Transverse colon (tissue), 4 donors: ENCODE results near the gene FNBP1L. TPM values are rescaled to one million over a fixed set of nuclear protein-coding genes. Genes with fewer than 3 reads are reported as not detected.

Source experiments
- DNase-seq: peaks from one replicate; pipeline ENCODE4 v3.0.0-alpha.2; 2019
- H3K27ac ChIP-seq, 4 donors: fragments of 200-600 bp; sonication (generic); 2 replicates each; pipeline ENCODE4 v1.5.1; 2016 to 2018; ENCODE audit warnings: inconsistent platforms in 4 of 4
- H3K27me3 ChIP-seq: fragments of 200-600 bp; sonication (generic); 2 replicates; pipeline ENCODE4 v1.5.1; 2017; ENCODE audit warnings: inconsistent platforms
- H3K36me3 ChIP-seq, 4 donors: fragments of 200-600 bp; sonication (generic); 2 replicates each; pipeline ENCODE4 v1.5.1; 2017 to 2019; ENCODE audit warnings: inconsistent platforms in 4 of 4
- H3K4me1 ChIP-seq, 4 donors: fragments of 200-600 bp; sonication (generic); 2 replicates each; pipeline ENCODE4 v1.5.1; 2017 to 2020; ENCODE audit warnings: inconsistent platforms in 4 of 4
- H3K4me3 ChIP-seq, 4 donors: fragments of 200-600 bp; sonication (generic); 1 replicate in 1 of 4; 2 replicates in 3 of 4; pipeline versions ENCODE4 v1.5.1 to v1.6.1; 2017 to 2019; ENCODE audit warnings: inconsistent platforms in 4 of 4
- H3K9me3 ChIP-seq, 2 donors: fragments of 200-600 bp; sonication (generic); 2 replicates each; pipeline ENCODE4 v1.5.1; 2017 to 2019; ENCODE audit warnings: inconsistent platforms in 2 of 2
- EP300 ChIP-seq: sonication (generic); formaldehyde crosslinking; IDR thresholded peaks from one replicate; pipeline ENCODE4 v1.6.1; 2017; ENCODE audit warnings: antibody characterized with exemption, low read depth
- POLR2A ChIP-seq: fragments of 450-650 bp; IDR thresholded peaks from one replicate; pipeline ENCODE4 v1.6.1; 2016; ENCODE audit warnings: antibody characterized with exemption, mild to moderate bottlenecking, moderate library complexity
- POLR2AphosphoS5 ChIP-seq, 3 donors: sonication (generic); formaldehyde crosslinking; IDR thresholded peaks; one replicate each; pipeline ENCODE4 v1.6.1; 2016; ENCODE audit warnings: antibody characterized with exemption in 3 of 3
- WGBS, 2 donors: methylation state at CpG; one replicate each; pipeline ENCODE4 v1.1.5; 2018; ENCODE audit warnings: low coverage in 1 of 2; 5-methylcytosine and 5-hydroxymethylcytosine counted together
- in situ Hi-C, 4 donors: fragments of 200-750 bp; cut with MboI; loops; one replicate each; pipeline versions ENCODE4 v1.15.0 to v1.15.1; 2017; ENCODE audit warnings: low sequenced_read_pairs in 3 of 4, low pct_ligation_motif_present in 1 of 4, low pct_unique_long_range_greater_than_20kb in 1 of 4
- intact Hi-C: fragments of 100-400 bp; cut with DNase I; formaldehyde crosslinking; loops from one replicate; pipeline ENCODE4 v1.15.1; 2023; ENCODE audit warnings: low total_unique reads
- total RNA-seq, 4 donors: library from RNA; depleted of rRNA; stranded (reverse); fragments of >200 nt; gene quantifications; one replicate each; pipeline ENCODE4 v1.1.0, GENCODE V29; 2016
- TF ChIP-seq, protein P1 (sequence below), 5 experiments: fragments of 200-600 bp in 3 of 5; fragments of 450-650 bp in 2 of 5; sonication (generic) in 3 of 5; IDR thresholded peaks; 1 replicate in 2 of 5; 2 replicates in 3 of 5; pipeline ENCODE4 v1.5.1; 2016 to 2017; ENCODE audit warnings: antibody characterized with exemption in 5 of 5, inconsistent platforms in 3 of 5, mild to moderate bottlenecking in 2 of 5, moderate library complexity in 1 of 5

The FNBP1L gene
- total RNA-seq, 4 donors from 2014 or later: 31.0 to 69.4 (median 49.0) TPM

GRCh38 chr1:93546162-93546863 lies 98.4 kb downstream of the FNBP1L start:
- H3K36me3 ChIP-seq: peaks cover 0 to 8% (median 4%) of the 10 kb centered on the region in 4 donors
- H3K4me1 ChIP-seq: no peaks in the 10 kb centered on the region
- in situ Hi-C loops: no loop called here
- no peak for DNase-seq
- no peak for TF ChIP-seq POLR2A
- no peak for TF ChIP-seq EP300
- TF ChIP-seq, protein P1, sequence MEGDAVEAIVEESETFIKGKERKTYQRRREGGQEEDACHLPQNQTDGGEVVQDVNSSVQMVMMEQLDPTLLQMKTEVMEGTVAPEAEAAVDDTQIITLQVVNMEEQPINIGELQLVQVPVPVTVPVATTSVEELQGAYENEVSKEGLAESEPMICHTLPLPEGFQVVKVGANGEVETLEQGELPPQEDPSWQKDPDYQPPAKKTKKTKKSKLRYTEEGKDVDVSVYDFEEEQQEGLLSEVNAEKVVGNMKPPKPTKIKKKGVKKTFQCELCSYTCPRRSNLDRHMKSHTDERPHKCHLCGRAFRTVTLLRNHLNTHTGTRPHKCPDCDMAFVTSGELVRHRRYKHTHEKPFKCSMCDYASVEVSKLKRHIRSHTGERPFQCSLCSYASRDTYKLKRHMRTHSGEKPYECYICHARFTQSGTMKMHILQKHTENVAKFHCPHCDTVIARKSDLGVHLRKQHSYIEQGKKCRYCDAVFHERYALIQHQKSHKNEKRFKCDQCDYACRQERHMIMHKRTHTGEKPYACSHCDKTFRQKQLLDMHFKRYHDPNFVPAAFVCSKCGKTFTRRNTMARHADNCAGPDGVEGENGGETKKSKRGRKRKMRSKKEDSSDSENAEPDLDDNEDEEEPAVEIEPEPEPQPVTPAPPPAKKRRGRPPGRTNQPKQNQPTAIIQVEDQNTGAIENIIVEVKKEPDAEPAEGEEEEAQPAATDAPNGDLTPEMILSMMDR (IDR thresholded peaks at IDR 0.05): no peak
- TF ChIP-seq POLR2AphosphoS5 (IDR thresholded peaks at IDR 0.05): no peak
- intact Hi-C loops: no loop called here
- H3K4me3 ChIP-seq: no peak overlapping the region
- no peaks in the 10 kb centered on the region for H3K9me3 ChIP-seq
- H3K27me3 ChIP-seq: no peaks in the 10 kb centered on the region
- 59 to 70% methylated on average over 3 of the region's 3 CpGs for WGBS, 2 donors
- no peak overlapping the region for H3K27ac ChIP-seq

DNA sequence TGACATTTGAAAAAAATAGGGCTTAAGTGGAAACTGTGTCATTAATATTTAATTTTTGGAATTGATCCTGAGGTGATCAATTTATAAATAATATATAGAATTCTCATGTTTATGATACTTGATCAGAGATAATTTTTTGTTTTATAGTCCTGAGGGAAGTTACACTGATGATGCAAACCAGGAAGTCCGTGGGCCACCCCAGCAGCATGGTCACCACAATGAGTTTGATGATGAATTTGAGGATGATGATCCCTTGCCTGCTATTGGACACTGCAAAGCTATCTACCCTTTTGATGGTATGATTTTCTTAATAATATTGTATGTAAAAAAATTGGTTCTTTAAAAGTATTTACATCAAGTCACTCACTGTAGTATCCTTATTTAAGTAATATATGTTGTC lies 101.2 kb downstream of the FNBP1L start:
- no peak for DNase-seq
- no peak for TF ChIP-seq POLR2AphosphoS5 (IDR thresholded peaks at IDR 0.05)
- no peak for TF ChIP-seq POLR2A
- TF ChIP-seq EP300: no peak
- TF ChIP-seq, protein P1 (IDR thresholded peaks at IDR 0.05): no peak
- 78 to 80% methylated on average over 1 of the region's 1 CpG for WGBS, 2 donors
- Histone ChIP-seq H3K36me3 (peaks cover 0 to 8% (median 4%) of the 10 kb centered on the region in 4 donors), H3K4me1 (peaks cover 10 to 26% (median 18%) of the 10 kb centered on the region in 4 donors), H3K9me3 (no peaks in the 10 kb centered on the region), H3K27ac (no peak overlapping the region), H3K4me3 (no peak overlapping the region), H3K27me3 (no peaks in the 10 kb centered on the region)
- in situ Hi-C loops (no loop called here), intact Hi-C loops (no loop called here)

DNA sequence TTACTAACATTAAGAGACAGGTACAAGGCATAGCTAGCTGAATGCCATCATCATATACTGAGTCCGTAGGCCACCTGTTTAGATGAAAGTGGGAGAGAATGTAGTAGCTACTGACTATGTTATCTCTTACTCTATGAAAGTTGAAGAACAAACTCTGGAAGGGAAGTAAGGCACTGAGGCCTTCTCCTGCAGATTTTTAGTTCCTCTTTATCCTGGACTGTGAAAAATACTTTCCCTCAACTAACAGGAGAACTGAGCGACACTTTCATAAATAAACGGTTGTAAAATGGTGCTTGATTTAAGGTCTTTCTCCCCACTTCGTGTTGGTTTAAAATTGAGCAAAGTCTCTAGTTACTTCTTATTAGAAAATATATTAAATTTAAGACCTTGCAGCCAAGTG lies 101.9 kb downstream of the FNBP1L start:
- H3K27ac ChIP-seq: no peak overlapping the region
- peaks cover 10 to 32% (median 24%) of the 10 kb centered on the region in 4 donors for H3K4me1 ChIP-seq
- intact Hi-C loops: no loop called here
- no peak for DNase-seq
- in situ Hi-C loops: no loop called here
- WGBS, 2 donors: 78 to 95% methylated on average over 4 of the region's 4 CpGs
- no peak overlapping the region for H3K4me3 ChIP-seq
- H3K36me3 ChIP-seq: peaks cover 0 to 8% (median 4%) of the 10 kb centered on the region in 4 donors
- TF ChIP-seq, protein P1 (IDR thresholded peaks at IDR 0.05): no peak
- TF ChIP-seq POLR2AphosphoS5 (IDR thresholded peaks at IDR 0.05) (no peak), EP300 (no peak), POLR2A (no peak)
- H3K9me3 ChIP-seq: no peaks in the 10 kb centered on the region
- no peaks in the 10 kb centered on the region for H3K27me3 ChIP-seq

GRCh38 chr1:93552741-93553455 lies 105.0 kb downstream of the FNBP1L start:
- Histone ChIP-seq H3K4me3 (no peak overlapping the region), H3K36me3 (peaks cover 0 to 8% (median 0%) of the 10 kb centered on the region in 4 donors), H3K9me3 (no peaks in the 10 kb centered on the region), H3K27me3 (no peaks in the 10 kb centered on the region), H3K4me1 (peaks cover 10 to 42% (median 30%) of the 10 kb centered on the region in 4 donors), H3K27ac (peak overlapping the region; percentile 60 to 78 (median 74))
- no peak for DNase-seq
- intact Hi-C loops: no loop called here
- no peak for TF ChIP-seq EP300
- TF ChIP-seq POLR2AphosphoS5 (IDR thresholded peaks at IDR 0.05): no peak
- TF ChIP-seq, protein P1 (IDR thresholded peaks at IDR 0.05): no peak
- TF ChIP-seq POLR2A: no peak
- in situ Hi-C loops: no loop called here
- 24 to 28% methylated on average over 9 of the region's 9 CpGs for WGBS, 2 donors
